Thoracic aorta (tissue), 2 donors: ENCODE results near the gene MOB3B. TPM values are rescaled to one million over a fixed set of nuclear protein-coding genes. Genes with fewer than 3 reads are reported as not detected.

Source experiments
- ATAC-seq: fragments of 150-250 bp; one replicate; pipeline ENCODE4 v1.8.0; 2017; ENCODE audit warnings: low read depth; ENCODE audit not compliant: insufficient number of reproducible peaks, low FRiP score
- DNase-seq: peaks from one replicate; pipeline ENCODE4 v3.0.0-alpha.2; 2020; ENCODE audit warnings: low spot score
- H3K27ac ChIP-seq, 2 donors: fragments of 200-600 bp; sonication (generic); 1 replicate in 1 of 2; 2 replicates in 1 of 2; pipeline ENCODE4 v1.5.1; 2016; ENCODE audit warnings: mild to moderate bottlenecking in 2 of 2, moderate library complexity in 2 of 2
- H3K27me3 ChIP-seq: fragments of 200-600 bp; sonication (generic); replicated peaks from 2 replicates; pipeline ENCODE4 v1.6.0; 2016; ENCODE audit warnings: mild to moderate bottlenecking; ENCODE audit not compliant: insufficient read depth
- H3K36me3 ChIP-seq: fragments of 200-600 bp; sonication (generic); one replicate; pipeline ENCODE4 v1.5.1; 2016
- H3K4me1 ChIP-seq, 2 donors: fragments of 200-600 bp; sonication (generic); 1 replicate in 1 of 2; 2 replicates in 1 of 2; pipeline versions ENCODE4 v1.5.1 to v1.6.0; 2016; ENCODE audit warnings: low read depth in 2 of 2, mild to moderate bottlenecking in 1 of 2; ENCODE audit not compliant: control insufficient read depth in 1 of 2
- H3K4me3 ChIP-seq: fragments of 200-600 bp; sonication (generic); 2 replicates; pipeline ENCODE4 v1.5.1; 2016; ENCODE audit warnings: mild to moderate bottlenecking
- H3K9me3 ChIP-seq: fragments of 200-600 bp; sonication (generic); 2 replicates; pipeline ENCODE4 v1.5.1; 2016
- CTCF ChIP-seq: fragments of 200-600 bp; sonication (generic); IDR thresholded peaks from one replicate; pipeline ENCODE4 v1.5.1; 2019; ENCODE audit warnings: antibody characterized with exemption
- total RNA-seq, 2 donors: library from RNA; depleted of rRNA; stranded (reverse); fragments of >200 nt; gene quantifications; one replicate each; pipeline versions ENCODE4 v1.1.0 to v1.2.3, GENCODE V29; 2016

Gene MOB3B
- total RNA-seq, 2 donors from 2014 or later = 6.6 to 11.1 TPM

GRCh38 chr9:27542508-27542907 lies 12.9 kb upstream of the MOB3B start:
- DNase-seq (no peak), ATAC-seq (no peak)
- Histone ChIP-seq H3K9me3 (no peaks in the 10 kb centered on the region), H3K4me1 (peaks cover 27 to 46% of the 10 kb centered on the region in 2 donors), H3K27ac (no peak overlapping the region), H3K4me3 (no peak overlapping the region), H3K27me3 (no peaks in the 10 kb centered on the region), H3K36me3 (no peaks in the 10 kb centered on the region)
- no peak for TF ChIP-seq CTCF

- Histone ChIP-seq H3K9me3 (no peaks in the 10 kb centered on the region), H3K4me3 (no peak overlapping the region), H3K27me3 (no peaks in the 10 kb centered on the region), H3K36me3 (no peaks in the 10 kb centered on the region), H3K27ac (no peak overlapping the region), H3K4me1 (peaks cover 31 to 53% of the 10 kb centered on the region in 2 donors)
- DNase-seq (no peak), ATAC-seq (no peak)
- TF ChIP-seq CTCF = no peak
Observed at GRCh38 chr9:27541740-27542139, 12.1 kb upstream of the MOB3B start.

- no peak for TF ChIP-seq CTCF
- no peak for ATAC-seq
Observed at GRCh38 chr9:27540502-27540901, 10.9 kb upstream of the MOB3B start.

GRCh38 chr9:27539479-27540441 lies 10.1 kb upstream of the MOB3B start:
- Histone ChIP-seq H3K9me3 (no peaks in the 10 kb centered on the region), H3K27ac (peak overlapping the region; percentile 76 to 88), H3K27me3 (no peaks in the 10 kb centered on the region), H3K36me3 (no peaks in the 10 kb centered on the region), H3K4me1 (peaks cover 39 to 73% of the 10 kb centered on the region in 2 donors), H3K4me3 (peak overlapping the region; percentile 43)
- peak; percentile 19 for DNase-seq
- TF ChIP-seq CTCF = no peak
- ATAC-seq = peak; percentile 84

More at GRCh38 chr9:27540502-27540901, 10.9 kb upstream of the MOB3B start:
- H3K27me3 ChIP-seq = no peaks in the 10 kb centered on the region
- no peak for DNase-seq
- H3K9me3 ChIP-seq = no peaks in the 10 kb centered on the region
- peaks cover 36 to 65% of the 10 kb centered on the region in 2 donors for H3K4me1 ChIP-seq
- peak overlapping the region; percentile 56 to 88 for H3K27ac ChIP-seq
- peak overlapping the region; percentile 43 for H3K4me3 ChIP-seq
- no peaks in the 10 kb centered on the region for H3K36me3 ChIP-seq

GRCh38 chr9:27538647-27539046 lies 9.0 kb upstream of the MOB3B start:
- H3K27me3 ChIP-seq = no peaks in the 10 kb centered on the region
- H3K4me1 ChIP-seq = peaks cover 49 to 84% of the 10 kb centered on the region in 2 donors
- H3K36me3 ChIP-seq = no peaks in the 10 kb centered on the region
- H3K27ac ChIP-seq = peak overlapping the region; percentile 76 to 88
- no peak overlapping the region for H3K4me3 ChIP-seq
- no peak for TF ChIP-seq CTCF
- no peaks in the 10 kb centered on the region for H3K9me3 ChIP-seq
- ATAC-seq (no peak), DNase-seq (no peak)
